ENCODE data around the gene HPCAL1.

GRCh38 chr2:10411557-10411956, 108.9 kb downstream of the HPCAL1 start:
- no peak for TF ChIP-seq CTCF (IDR thresholded peaks at IDR 0.05)
- TF ChIP-seq POLR2AphosphoS5 (IDR thresholded peaks at IDR 0.05): no peak
- TF ChIP-seq EP300 (IDR thresholded peaks at IDR 0.05): no peak
